GM19043 (cell line): Measurements from ENCODE around the gene FAU.
A peak's percentile ranks its signal among the peaks of the same experiment; 100 is the strongest.
"Not testable (repeated sequence)": the region's sequence is repeated elsewhere in the genome, so short reads cannot be mapped to it uniquely, and the experiment has no call there.

Experiments
- ATAC-seq: cut with Tn5 transposase; IDR thresholded peaks from one replicate; pipeline ENCODE4 v1.9.1; 2021; ENCODE audit warnings: low read depth; ENCODE audit not compliant: unreplicated experiment

The FAU gene

DNA sequence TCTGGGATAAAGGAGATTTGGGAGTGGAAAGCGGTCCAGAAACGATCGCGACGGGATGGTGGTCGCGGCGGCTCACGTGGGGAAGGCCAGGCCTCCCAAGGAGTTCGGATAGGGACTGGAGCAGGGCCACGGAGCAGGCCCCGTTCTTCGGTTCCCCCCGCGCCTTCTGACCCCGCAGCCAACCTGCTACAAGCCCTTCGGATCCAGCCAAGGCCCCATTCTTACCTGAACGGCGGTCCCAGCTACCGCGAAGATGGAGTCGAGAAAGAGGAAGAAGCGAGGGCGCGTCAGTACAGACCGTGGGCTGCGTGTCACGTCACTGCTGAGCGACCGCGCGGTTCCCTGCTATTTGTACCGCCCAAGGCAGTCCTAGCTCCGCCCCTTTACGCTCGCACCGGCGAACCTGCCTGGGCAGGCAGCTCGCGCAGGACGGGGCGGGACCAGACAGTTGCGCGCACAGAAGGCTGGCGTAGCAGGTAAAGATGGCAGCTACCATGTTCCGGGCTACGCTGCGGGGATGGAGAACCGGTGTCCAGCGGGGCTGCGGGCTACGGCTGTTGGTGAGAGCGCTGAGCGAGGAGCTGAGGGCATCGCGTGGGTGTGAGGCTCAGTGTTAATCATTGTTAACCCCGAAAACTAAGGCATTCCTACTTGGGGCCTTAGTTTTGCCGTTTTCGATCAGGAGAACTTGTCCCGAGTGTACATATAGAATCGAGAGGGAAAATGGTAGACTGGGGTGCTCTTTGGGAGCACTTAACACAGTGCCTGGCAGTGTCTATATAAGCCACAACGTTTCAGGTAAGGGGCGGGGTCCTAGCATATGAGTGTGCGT, at the start of gene FAU, which contains the start of gene MRPL49:
Gene FAU (minus strand): TSS at position 270 of the 832 bp plus-strand sequence. CDS start 321 bp downstream, outside the sequence.
Gene MRPL49 (plus strand): TSS at position 457 of the 832 bp plus-strand sequence. CDS start 26 bp downstream, at position 483.
- peak; percentile 70 for ATAC-seq

GRCh38 chr11:65170058-65170534, 48.2 kb upstream of the FAU start, which contains the start of gene SPDYC:
TSS of gene SPDYC (plus strand) at chr11:65170233. CDS start at chr11:65171358, 1,125 bp downstream.
- ATAC-seq: no peak

- no peak for ATAC-seq
Measured at GRCh38 chr11:65169164-65169641, 47.3 kb upstream of the FAU start.

DNA sequence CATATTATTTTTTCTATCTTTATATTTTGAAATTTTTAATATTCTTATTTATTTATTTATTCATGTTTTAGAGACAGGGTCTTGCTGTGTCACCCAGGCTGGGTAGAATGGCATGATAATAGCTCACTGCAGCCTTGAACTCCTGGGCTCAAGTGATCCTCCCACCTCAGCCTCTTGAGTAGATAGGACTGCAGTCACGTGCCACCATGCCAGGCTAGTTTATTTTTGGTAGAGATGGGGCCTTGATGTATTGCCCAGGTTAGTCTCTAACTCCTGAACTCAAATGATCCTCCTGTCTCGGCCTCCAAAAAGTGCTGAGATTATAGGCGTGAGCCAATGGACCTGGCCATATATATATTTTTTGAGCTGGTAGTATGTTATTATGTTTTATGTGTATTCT, 45.7 kb upstream of the FAU start:
- ATAC-seq: no peak

GRCh38 chr11:65166893-65167292, 45.0 kb upstream of the FAU start:
- ATAC-seq: no peak

GRCh38 chr11:65165410-65166317, 43.7 kb upstream of the FAU start:
- no peak for ATAC-seq

GRCh38 chr11:65163684-65164083, 41.8 kb upstream of the FAU start:
- ATAC-seq: no peak

DNA sequence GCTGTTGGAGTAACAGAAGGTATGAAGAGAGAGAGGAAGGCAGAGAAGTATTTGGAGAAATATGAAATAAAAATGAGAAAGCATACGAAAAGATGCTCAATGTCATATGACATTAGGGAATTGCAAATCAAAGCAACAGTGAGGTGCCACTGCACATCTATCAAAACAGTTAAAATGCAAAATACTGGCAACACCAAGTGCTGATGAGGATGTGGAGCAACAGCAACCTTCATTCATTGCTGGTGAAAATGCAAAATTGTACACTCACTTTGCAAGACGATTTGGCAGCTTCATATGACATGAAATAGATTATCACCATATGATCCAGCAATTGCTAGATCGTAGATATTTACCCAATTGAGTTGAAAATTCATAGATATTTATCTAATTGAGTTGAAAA, 38.7 kb upstream of the FAU start:
- ATAC-seq: no peak

GRCh38 chr11:65159012-65159411, 37.1 kb upstream of the FAU start:
- ATAC-seq: peak; percentile 45

GRCh38 chr11:65157336-65157735, 35.4 kb upstream of the FAU start:
- ATAC-seq: no peak

DNA sequence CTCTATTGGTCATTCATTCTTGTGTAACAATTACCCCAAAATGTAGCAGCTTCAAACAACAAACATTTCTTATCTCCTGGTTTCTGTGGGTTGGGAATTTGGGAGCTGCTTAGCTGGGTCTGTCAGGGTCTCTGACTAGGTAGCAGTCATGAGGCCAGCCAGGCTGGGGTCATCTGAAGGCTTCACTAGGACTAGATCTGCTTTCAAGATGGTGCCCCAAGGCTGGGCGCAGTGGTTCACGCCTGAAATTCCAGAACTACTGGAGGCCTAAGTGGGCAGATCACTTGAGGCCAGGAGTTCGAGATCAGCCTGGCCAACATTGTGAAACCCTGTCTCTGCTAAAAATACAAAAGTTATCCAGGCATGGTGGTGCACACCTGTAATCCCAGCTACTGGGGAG, 35.0 kb upstream of the FAU start:
- ATAC-seq: no peak

DNA sequence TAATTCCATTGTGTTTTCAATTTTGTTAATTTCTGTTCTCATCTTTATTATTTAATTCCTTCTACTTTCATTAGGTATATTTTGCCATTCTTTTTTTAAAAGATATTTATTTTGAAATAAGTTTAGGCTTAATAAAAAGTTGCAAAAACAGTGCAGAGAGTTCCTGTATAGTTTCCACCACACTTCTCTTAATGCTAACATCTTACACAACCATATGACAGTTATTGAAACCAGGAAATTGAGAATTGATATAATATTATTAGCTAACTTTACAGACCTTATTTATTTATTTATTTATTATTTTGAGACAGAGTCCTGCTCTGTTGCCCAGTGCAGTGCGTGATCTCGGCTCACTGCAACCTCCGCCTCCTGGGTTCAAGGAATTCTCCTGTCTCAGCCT, 34.3 kb upstream of the FAU start:
- no peak for ATAC-seq

DNA sequence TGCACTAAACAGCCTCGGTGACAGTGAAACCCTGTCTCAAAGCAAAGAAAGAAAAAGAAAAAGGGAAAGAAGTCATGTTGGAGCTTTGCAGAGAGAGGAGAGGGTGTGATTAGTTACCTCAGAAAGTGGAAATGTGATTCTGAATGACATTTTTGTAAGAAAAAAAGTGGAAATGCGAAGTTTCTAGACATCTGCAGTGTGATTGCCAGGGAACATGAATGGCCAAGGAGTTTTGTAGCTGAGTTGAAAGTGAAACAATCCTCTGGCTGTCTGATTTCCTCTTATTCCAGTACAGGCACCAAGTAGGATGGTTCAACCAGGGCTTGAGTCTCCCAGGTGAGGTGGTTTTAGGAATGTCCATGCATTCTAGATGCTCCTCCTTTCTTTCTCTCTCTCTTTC, 30.2 kb upstream of the FAU start:
- ATAC-seq: no peak

GRCh38 chr11:65151331-65151899, 29.5 kb upstream of the FAU start:
- no peak for ATAC-seq

GRCh38 chr11:65150509-65151299, 28.8 kb upstream of the FAU start:
- ATAC-seq: no peak

DNA sequence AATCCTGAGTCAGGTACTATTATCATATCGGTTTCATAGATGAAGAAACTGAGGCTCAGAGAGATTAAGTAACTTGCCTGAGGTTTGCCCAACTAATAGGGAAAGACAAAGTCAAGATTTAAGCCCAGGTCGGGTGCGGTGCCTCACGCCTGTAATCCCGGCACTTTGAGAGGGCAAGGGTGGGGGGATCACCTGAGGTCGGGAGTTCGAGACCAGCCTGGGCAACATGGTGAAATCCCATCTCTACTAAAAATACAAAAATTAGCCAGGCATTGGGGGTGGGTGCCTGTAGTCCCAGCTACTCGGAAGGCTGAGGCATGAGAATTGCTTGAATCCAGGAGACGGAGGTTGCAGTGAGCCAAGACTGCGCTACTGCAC, 28.2 kb upstream of the FAU start:
- ATAC-seq: not testable (repeated sequence)

- no peak for ATAC-seq
Measured at GRCh38 chr11:65148657-65149056, 26.7 kb upstream of the FAU start.

DNA sequence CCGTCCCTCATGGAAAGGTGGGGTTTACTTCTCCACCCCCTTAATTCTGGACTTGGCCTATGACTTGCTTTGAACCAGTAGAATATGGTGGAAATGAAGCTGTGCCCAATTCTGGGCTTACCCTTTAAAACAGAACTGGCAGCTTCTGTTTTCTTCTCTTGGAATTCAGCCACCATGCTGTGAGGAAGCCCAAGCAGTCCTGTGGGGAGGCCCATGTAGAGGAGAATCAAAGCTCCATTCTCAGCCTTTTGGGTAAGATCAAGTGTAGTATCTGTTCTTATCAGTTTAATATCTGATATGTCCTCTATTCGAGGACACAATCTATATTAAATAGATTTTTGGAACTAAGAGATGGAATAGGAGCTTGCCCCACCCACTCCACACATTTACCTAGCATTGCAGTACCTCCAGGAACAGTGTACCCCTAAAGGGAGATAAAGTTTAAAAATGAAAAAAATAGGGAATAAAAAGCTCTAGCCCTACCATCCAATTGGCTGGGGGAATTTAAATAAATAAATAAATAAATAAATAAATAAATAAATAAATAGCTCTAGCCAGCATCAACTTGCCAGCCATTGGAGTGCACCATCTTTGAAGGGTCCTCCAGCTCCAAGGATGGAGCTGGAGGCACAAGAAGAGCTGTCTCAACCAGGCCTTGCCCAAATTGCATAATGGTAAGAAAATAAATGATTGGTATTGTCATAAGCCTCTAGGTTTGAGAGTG, 25.6 kb upstream of the FAU start:
- no peak for ATAC-seq

DNA sequence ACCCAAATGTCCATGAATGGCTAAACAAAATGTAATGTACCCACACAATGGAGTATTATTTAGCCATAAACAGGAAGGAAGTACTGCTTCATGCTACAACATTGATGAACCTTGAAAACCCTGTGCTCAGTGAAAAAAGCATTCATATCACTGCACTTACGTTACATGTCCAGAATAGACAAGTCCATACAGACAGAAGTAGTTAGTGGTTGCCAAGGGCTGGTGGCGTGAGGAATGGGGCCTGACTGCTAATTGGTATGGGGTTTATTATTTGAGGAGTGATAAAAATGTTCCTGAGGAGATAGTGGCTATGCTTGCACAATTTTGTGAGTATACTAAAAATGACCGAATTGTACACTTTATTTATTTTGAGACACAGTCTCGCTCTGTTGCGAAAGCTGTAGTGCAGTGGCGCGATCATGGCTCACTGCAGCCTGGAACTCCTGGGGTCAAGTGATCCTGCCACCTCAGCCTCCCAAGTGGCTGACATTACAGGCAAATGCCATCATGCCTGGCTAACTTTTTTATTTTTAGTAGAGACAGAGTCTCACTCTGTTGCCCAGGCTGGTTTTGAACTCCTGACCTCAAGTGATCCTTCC, 20.1 kb upstream of the FAU start:
- ATAC-seq: no peak
